HG03378 (cell line): ENCODE results near the gene ACSS2.

Experiments used
- ATAC-seq: cut with Tn5 transposase; IDR thresholded peaks from one replicate; pipeline ENCODE4 v1.9.1; 2021; ENCODE audit warnings: mild to moderate bottlenecking, moderate library complexity; ENCODE audit not compliant: unreplicated experiment

The ACSS2 gene

GRCh38 chr20:34876406-34877282, at the start of gene ACSS2:
TSS of gene ACSS2 (plus strand) at chr20:34876612. CDS start at chr20:34876646, 34 bp downstream.
- no peak for ATAC-seq

GRCh38 chr20:34829191-34829590, 47.2 kb upstream of the ACSS2 start:
- no peak for ATAC-seq

DNA sequence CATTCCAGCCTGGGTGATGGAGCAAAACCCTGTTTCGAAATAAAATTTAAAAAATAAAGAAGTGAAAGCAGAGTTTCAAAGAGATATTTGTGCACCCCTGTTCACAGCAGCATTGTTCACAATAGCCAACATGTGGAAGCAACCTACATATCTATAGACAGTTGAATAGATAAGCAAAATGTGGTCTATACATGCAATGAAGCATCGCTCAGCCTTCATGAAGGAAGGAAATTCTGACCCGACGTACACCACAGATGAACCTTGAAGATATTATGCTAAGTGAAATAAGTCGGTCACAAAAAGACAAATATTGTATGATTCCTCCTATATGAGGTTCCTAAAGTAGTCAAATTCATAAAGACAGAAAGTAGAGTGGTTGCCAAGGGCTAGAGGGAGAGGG, 44.5 kb upstream of the ACSS2 start:
- ATAC-seq, result no peak

DNA sequence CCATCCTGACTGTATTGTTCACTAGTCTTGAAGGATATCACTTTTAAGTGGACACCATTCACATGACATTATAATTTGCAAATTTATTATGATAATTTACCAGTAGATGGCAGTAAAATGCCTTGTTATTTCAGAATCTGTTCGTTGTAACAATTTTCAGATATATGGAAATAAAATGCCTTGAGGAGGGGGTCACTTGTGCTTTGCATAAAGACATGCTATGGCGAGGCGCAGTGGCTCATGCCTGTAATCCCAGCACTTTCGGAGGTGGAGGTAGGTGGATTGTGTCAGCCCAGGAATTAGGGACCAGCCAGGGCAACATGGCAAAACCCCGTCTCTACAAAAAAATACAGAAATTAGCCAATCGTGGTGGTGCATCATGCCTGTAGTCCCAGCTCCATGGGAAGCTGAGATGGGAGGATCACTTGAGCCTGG, 41.9 kb upstream of the ACSS2 start:
- ATAC-seq, result no peak

DNA sequence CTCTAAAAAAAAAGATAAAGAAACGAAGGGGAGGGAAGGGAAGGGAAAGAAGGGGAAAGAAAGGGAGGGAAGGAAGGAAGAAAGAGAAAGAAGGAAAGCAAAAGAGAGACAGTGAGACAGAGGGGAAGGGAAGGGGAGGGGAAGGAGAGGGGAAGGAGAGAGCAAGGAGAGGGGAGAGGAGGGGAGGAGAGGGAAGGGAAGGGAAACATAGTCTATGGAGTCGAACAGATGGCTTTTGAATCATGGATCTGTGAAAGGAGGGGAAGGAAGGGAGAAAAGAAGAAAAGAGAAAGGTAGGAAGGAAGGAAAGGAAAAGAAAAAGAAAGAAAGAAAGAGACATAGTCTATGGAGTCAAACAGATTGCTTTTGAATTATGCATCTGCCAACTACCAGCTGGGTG, 34.3 kb upstream of the ACSS2 start:
- ATAC-seq, result no peak

DNA sequence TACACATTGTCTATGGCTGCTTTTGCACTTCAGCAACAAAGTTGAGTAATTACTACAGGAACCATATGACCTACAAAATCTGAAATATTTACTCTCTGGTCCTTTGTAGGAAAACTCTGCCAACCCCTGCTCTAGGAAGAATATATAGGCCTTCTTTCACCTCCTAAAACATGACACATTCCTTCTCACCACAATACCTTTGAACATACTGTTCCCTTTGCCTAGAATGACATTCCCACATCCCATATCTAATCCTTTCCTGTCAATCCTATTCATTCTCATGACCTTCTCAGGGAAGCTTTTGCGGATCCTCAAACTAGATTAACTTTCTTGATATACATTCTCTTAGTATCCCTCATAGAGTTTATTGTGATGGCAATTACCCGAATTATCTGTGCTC, 33.0 kb upstream of the ACSS2 start:
- no peak for ATAC-seq

DNA sequence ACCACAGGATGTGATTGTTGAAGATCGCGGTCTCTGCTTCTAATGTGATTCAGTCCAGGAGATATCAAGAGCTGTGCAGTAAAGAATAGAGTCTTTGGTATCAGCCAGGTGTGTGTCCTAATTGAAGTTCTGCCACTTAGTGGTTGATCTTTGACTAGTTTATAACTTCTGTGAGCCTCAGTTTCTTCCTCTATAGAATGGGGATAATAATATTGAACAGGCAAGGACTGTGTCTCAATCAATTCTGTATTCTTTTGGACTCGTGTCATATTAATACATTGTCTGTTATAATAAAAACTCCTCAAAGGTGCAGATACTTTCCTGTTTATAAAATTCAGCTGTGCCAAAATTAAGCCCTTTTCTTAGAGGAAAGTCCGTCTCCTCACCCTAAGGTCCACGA, 27.8 kb upstream of the ACSS2 start:
- ATAC-seq, result no peak

- ATAC-seq, result no peak
These were observed 26.6 kb upstream of the ACSS2 start for GRCh38 chr20:34849778-34850177.

DNA sequence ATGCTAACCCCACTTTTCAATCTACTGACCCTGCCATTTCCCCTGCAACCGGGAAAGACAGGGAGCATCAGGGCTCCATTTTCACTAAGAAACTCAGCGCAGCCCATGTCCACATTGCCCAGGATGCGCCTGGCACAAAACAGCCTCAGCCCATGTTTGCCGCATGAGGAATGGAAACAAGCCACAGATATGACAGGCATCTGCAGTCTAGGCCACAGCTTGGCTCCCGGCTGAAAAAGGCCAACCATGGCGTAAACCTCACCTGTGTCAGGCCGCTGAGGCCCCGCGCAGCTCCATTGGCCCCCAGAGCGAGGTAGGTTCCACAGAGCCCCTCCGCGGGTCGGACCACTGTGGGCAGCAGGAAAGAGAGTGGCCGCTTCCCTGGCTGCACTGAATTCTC, 25.4 kb upstream of the ACSS2 start:
- ATAC-seq, result no peak

GRCh38 chr20:34852298-34852697, 24.1 kb upstream of the ACSS2 start:
- ATAC-seq, result no peak

GRCh38 chr20:34859367-34859766, 17.0 kb upstream of the ACSS2 start:
- ATAC-seq, result no peak

DNA sequence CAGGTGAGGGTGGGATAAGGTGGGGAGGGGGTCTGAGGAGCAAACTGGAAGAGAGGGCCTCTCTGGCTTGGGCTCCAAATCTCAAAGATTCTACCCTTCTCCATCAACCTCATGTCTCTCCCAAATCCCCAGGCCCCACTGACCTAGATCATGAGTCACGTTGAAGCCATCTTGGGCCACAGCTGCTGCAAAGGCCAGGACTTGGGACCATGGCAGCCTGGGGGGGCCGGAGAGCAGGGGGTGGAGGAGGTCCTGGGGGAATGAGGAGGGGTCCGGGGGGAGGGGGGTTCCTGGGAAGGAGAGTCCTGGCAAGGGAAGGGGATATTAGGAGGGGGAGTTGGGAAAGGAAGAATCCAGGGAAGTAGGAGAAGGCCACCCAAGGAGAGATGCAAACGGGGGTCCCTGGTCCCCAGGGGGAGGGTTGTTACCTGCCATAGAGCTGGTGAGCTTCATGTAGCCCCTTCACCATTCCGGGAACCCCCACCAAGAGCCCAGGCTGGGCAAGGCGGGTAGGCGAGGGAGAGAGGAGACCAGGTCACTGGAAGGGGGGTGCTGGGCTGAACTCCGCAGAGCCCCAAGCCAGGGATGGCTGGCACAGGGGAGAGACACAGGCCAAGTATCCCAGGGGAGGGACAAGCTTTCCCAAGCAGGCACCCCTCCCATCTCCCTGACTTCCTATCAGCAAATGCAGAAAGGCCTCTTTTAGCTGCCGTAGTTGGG, 16.4 kb upstream of the ACSS2 start:
- no peak for ATAC-seq

DNA sequence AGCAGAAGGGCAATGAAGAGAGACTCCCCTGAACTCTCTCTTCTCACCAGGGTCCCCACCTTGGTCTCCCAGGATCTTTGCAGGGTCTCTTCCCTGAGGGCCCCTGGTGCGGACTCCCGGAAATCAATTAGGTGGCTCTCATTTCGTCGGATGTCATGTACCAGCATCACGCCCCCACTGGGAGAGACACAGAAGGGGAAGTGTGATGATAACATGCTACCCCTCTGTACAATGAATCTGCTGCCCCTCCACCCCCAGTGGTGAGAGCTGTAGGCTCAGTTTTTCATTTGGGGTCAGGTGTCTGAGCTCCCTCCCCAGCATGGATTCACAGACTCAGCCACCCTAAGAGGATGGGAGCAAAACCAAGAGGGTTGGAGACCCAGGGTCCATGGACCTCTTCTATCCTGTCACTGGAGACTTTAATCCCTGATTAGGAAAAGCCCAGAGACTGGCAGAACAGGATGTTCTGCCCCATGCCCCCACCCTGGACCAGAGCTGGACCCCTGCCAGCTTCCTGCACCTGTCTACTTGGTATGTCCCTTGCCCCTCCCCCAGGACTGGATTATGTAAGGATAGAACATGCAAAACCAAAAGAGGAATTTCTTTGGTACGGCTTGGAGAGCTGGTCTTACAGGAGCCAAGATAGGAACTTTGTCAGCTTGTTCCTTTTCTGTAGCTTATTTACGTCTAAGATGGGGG, 14.9 kb upstream of the ACSS2 start:
- ATAC-seq, result no peak

- ATAC-seq, result no peak
These were observed 13.7 kb upstream of the ACSS2 start for GRCh38 chr20:34862724-34863123.

DNA sequence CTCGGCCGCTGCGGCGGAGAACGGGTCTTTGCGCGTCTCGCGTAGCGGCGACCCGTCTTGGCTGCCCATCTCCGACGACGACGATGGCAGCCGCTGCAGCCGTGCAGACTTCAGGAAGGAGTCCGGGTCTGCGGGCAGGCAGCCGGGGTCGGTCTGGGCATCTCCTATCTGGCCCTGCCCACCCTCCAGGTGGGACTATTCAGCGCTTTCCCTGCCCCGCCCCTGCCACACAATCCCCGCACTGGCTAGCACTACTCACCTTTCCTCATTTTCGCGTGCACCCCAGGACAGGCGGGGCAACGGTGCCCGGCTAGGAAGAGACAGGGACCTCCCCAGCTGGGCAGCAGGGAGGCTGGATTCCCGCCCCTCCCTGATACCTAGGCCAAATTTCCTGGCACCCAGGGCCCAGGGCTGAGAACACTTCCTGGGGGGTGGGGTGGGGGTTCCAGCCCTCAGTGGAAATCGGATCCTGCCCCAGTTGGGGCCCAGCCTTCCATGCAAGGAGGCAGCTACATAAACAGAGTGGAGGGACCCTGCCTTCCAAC, 12.9 kb upstream of the ACSS2 start:
- no peak for ATAC-seq

DNA sequence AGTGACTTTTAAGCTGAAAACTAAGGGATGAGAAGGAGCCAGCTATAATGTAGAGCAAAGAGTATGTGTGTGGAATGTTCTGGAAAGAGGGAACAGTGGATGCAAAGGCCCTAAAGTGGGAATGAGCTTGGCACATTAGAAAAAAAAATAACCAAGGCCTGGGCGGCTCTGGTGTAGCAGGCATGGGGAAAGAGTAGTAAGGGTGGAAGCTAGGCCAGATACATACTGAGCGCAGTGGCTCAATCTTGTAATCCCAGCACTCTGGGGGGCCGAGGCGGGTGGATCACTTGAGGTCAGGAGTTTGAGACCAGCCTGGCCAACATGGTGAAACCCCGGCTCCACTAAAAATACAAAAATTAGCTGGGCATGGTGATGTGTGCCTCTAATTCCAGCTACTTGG, 12.2 kb upstream of the ACSS2 start:
- no peak for ATAC-seq

- no peak for ATAC-seq
These were observed 5.0 kb upstream of the ACSS2 start for GRCh38 chr20:34871320-34871926.

DNA sequence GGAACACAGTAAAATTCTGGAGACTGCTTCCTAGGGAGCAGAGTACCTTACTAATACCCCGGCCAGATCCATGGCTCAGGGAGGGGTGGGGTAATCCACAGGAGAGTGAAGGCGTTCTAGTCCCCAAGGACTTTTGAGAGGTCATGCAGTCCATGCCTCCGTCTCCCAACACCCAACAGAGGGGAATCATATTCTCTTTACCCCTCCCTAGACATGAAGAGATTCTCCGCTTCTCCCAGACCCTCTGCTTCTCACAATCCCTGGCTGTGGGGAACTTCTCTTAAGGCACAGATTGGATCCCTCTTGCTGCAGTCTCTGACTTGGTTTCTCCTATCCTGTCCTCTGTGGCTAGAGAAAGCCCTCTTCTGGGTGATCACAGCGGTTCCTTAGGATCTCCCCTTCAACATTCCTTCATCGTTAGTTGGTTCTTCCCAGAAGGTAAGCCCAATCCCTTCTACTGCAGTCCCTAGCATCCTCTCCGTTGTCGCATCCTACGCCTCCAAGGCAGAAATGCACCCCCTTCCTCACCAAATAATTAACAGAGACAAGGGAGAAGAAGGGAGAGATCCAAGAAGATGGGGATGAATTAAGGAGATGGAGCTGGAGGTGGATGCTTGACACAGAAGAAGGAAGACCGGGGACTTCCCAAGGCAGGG, 4.3 kb upstream of the ACSS2 start:
- ATAC-seq, result no peak

DNA sequence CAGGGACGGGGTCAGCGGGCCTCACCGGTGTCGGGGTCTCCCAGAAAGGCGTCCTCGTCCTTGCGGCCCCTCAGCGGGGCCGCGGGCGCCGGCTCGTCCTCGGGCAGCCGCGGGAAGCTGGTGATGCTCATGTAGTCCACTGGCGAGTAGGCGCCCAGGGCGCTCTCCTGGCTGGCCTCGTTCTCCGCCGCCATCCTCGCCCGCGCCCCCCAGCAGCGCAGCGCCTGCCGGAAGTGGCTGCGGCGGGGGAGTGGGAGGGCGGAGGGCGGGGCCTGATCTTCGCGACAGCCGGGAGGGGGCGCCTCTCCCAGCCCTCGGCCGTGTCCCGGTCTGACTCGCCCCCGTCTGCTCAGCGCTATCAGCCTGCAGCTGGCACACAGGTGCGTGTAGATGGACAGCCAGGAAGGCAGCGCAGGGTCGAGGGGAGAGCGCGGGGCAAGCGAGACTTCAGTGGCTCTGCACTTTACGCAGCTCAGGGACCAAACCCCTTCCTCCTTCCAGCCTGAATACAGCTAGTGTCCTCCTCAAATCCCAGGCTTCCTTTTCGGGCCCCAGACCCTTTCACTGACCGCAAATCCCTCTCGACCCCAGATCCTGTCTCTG, 3.7 kb upstream of the ACSS2 start, which contains the start of gene GGT7:
TSS of gene GGT7 (minus strand) at position 235 of the 603 bp plus-strand sequence. CDS start at position 194, 41 bp downstream.
- no peak for ATAC-seq

DNA sequence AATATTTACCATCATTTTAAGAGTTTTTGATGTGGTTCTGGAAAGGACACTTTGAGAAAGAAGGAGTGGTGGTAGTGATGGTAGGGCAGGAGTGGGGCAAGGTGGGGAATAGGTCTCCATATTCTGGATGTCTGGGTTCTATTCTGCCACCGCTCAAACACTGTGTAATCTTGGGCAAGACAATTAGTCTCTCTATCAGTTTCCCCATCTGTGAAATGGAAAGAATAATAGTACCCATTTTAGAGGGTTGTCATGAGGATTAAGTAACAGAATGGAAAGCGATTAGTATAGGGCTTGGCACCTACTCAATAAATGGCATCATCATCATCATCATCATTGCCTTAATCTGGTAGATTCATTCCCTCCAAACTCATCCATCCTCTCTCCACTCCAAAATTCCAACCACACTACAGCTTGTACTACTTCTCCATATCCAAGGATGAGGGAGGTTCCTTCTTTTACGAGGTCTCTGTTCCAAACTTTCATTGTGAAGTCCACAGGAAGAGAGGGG, 2.8 kb upstream of the ACSS2 start:
- no peak for ATAC-seq
